ENCODE results near the gene PER3. TPM values are rescaled to one million over a fixed set of nuclear protein-coding genes. Genes with fewer than 3 reads are reported as not detected.

PER3 gene
- total and polyA plus RNA-seq, 9 of the 15 experiments (the other 6 are each of a cell fraction or from before 2014, with no cell fraction given): 11.9 to 22.5 (median 14.6) TPM

- no peak for TF ChIP-seq NR0B1 (IDR thresholded peaks at IDR 0.05; ENCODE audit: partially characterized antibody)
- TF ChIP-seq CTCFL (IDR thresholded peaks at IDR 0.05; ENCODE audit: borderline replicate concordance, insufficient read depth, low read depth, low read length, poor library complexity, severe bottlenecking): no peak
- TF ChIP-seq POLR2G (IDR thresholded peaks at IDR 0.05; ENCODE audit: low read depth, low read length): no peak
- TF ChIP-seq PHF20 (IDR thresholded peaks at IDR 0.05; ENCODE audit: partially characterized antibody): no peak
- TF ChIP-seq MAX (CRISPR knock-in tag; IDR thresholded peaks at IDR 0.05): no peak
- no peak for TF ChIP-seq GTF2E2 (tag; IDR thresholded peaks at IDR 0.05)
- TF ChIP-seq ZNF274 (IDR thresholded peaks at IDR 0.05; ENCODE audit: borderline replicate concordance, low read depth, low read length): no peak
- TF ChIP-seq ELK1 (CRISPR knock-in tag; IDR thresholded peaks at IDR 0.05): no peak
- no peak for TF ChIP-seq ZBTB26 (CRISPR knock-in tag; IDR thresholded peaks at IDR 0.05)
- no peak for TF ChIP-seq ERF (CRISPR knock-in tag; IDR thresholded peaks at IDR 0.05)
- TF ChIP-seq KHSRP (IDR thresholded peaks at IDR 0.05): no peak
- TF ChIP-seq TCF15 (CRISPR knock-in tag; IDR thresholded peaks at IDR 0.05): no peak
- TF ChIP-seq ASH1L (IDR thresholded peaks at IDR 0.05; ENCODE audit: borderline replicate concordance, low read depth, partially characterized antibody): no peak
- TF ChIP-seq CTCF (IDR thresholded peaks at IDR 0.05 in 2 of 3, conservative IDR thresholded peaks at IDR 0.05 in 1 of 3; ENCODE audit: insufficient read depth in 2 of 3, low read depth in 1 of 3, low read length in 3 of 3): no peak
- TF ChIP-seq CHD1 (IDR thresholded peaks at IDR 0.05; ENCODE audit: low read length): no peak
- no peak for TF ChIP-seq SMAD4 (CRISPR knock-in tag; conservative IDR thresholded peaks at IDR 0.05)
- peak; percentile 70 for TF ChIP-seq RBM25 (IDR thresholded peaks at IDR 0.05; ENCODE audit: low read depth, low read length, severe bottlenecking)
These were observed 75.3 kb downstream of the PER3 start (continued) for GRCh38 chr1:7859406-7859805.

All from K562 (cell line).